ENCODE measurements around the gene ZNF789. TPM values are rescaled to one million over a fixed set of nuclear protein-coding genes. Genes with fewer than 3 reads are reported as not detected.

The ZNF789 gene
- total RNA-seq, 5 donors from 2014 or later (not counting 1 experiment from before 2014, with no cell fraction given) = 17.0 to 24.8 (median 19.7) TPM

DNA sequence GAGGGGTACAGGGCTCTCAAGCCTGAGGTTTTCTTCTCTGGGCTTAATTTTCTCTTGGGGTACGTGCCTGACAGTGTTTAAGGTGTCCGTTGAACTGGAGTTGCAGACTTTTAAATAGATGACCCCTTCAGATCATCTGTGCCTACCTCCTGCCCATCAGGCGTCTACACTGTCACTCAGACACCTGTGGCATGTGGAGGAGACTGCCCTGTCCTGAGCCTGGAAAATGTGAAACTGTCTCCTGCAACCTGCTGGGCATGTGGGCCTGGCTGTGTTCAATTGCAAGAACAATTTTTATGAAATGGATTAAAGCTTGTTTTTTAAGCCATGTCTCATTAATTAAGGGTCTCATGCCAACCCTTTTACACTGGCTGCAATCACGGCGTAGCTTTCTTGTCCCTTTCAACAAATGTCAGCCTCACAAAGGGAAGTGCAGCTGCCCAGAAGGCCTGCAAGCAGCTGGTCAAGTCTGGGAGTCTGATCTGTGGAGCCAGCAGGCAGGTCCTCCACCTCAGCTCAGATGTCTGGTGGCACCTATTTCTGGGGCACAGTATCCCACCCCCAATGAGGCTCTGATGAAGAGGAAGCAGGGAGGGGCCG is 15.5 kb upstream of the ZNF789 start:
- no peaks in the 10 kb centered on the region for H3K9me3 Mint-ChIP-seq
- 89% methylated on average over 4 of the region's 6 CpGs for WGBS (ENCODE audit: insufficient coverage)
- no peak for DNase-seq
- CTCF ChIA-PET = no interaction called here
- no peak overlapping the region for H3K27ac Mint-ChIP-seq
- no peaks in the 10 kb centered on the region for H3K27me3 Mint-ChIP-seq
- Histone ChIP-seq H3K4me1 (ENCODE audit: control insufficient read depth in 1 of 2, extremely low read depth in 1 of 2, insufficient read depth in 2 of 2, low read length in 2 of 2) (peaks cover 0 to 13% of the 10 kb centered on the region in 2 experiments), H3K27me3 (replicated peaks in 1 of 2; ENCODE audit: control insufficient read depth in 2 of 2, extremely low read depth in 1 of 2, insufficient read depth in 2 of 2, low read length in 1 of 2) (no peaks in the 10 kb centered on the region), H3K36me3 (ENCODE audit: control insufficient read depth in 2 of 2, extremely low read depth in 1 of 2, insufficient read depth in 1 of 2, low read length in 1 of 2) (peaks cover 37 to 72% of the 10 kb centered on the region in 2 donors), H3K4me3 (ENCODE audit: control insufficient read depth in 1 of 2, extremely low read depth in 1 of 2, low read length in 1 of 2) (no peak overlapping the region), H3K9me3 (no peaks in the 10 kb centered on the region), H3K27ac (ENCODE audit: low read length) (no peak overlapping the region)
- no peak for ATAC-seq (replicated peaks in 1 of 4)
- H3K36me3 Mint-ChIP-seq = peaks cover 25% of the 10 kb centered on the region
- H3K4me3 Mint-ChIP-seq = no peak overlapping the region
- H3K4me1 Mint-ChIP-seq = peaks cover 12 to 24% (median 21%) of the 10 kb centered on the region in 3 donors
- POLR2A ChIA-PET = no interaction called here

- DNase-seq (no peak), ATAC-seq (replicated peaks in 1 of 4) (no peak)
- ChIA-PET POLR2A (no interaction called here), CTCF (no interaction called here)
- Mint-ChIP-seq H3K9me3 (no peaks in the 10 kb centered on the region), H3K36me3 (peaks cover 28% of the 10 kb centered on the region), H3K4me3 (no peak overlapping the region), H3K27me3 (no peaks in the 10 kb centered on the region), H3K27ac (no peak overlapping the region), H3K4me1 (peaks cover 14 to 29% (median 25%) of the 10 kb centered on the region in 3 donors)
- Histone ChIP-seq H3K27me3 (replicated peaks in 1 of 2; ENCODE audit: control insufficient read depth in 2 of 2, extremely low read depth in 1 of 2, insufficient read depth in 2 of 2, low read length in 1 of 2) (no peaks in the 10 kb centered on the region), H3K36me3 (ENCODE audit: control insufficient read depth in 2 of 2, extremely low read depth in 1 of 2, insufficient read depth in 1 of 2, low read length in 1 of 2) (peaks cover 32 to 68% of the 10 kb centered on the region in 2 donors), H3K27ac (ENCODE audit: low read length) (no peak overlapping the region), H3K9me3 (no peaks in the 10 kb centered on the region), H3K4me1 (ENCODE audit: control insufficient read depth in 1 of 2, extremely low read depth in 1 of 2, insufficient read depth in 2 of 2, low read length in 2 of 2) (peaks cover 0 to 16% of the 10 kb centered on the region in 2 experiments), H3K4me3 (ENCODE audit: control insufficient read depth in 1 of 2, extremely low read depth in 1 of 2, low read length in 1 of 2) (no peak overlapping the region)
- WGBS (ENCODE audit: insufficient coverage) = 95% methylated on average over 20 of the region's 26 CpGs
Measured at GRCh38 chr7:99457650-99458493, 14.8 kb upstream of the ZNF789 start.

DNA sequence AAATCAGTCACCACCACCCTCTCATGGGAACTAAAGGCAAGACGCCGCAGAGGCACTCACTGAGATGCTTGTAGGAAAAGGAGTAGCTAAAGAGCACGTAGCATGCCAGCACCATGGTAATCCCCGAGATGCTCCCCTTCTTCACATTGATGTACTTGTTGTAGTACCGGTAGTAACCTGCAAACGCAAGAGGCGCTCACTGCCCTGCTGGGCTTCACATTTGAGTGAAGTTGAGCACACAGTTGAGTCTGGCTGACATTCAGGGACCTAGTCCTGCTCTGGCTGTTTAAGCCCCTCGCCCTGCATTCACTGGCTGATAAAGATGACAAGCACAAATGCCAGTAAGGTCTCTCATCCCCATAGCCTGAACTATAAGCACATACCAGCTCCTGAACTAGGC is 13.6 kb upstream of the ZNF789 start:
- DNase-seq = peak in 13 of 35 experiments; percentile 8 to 39 (median 18)
- no peak overlapping the region for H3K4me3 Mint-ChIP-seq
- no peaks in the 10 kb centered on the region for H3K9me3 Mint-ChIP-seq
- WGBS (ENCODE audit: insufficient coverage) = 86% methylated on average over 5 of the region's 8 CpGs
- H3K27ac Mint-ChIP-seq = no peak overlapping the region
- H3K27me3 Mint-ChIP-seq = no peaks in the 10 kb centered on the region
- H3K4me3 ChIP-seq (ENCODE audit: control insufficient read depth in 1 of 2, extremely low read depth in 1 of 2, low read length in 1 of 2) = no peak overlapping the region
- peaks cover 21 to 37% (median 32%) of the 10 kb centered on the region in 3 donors for H3K4me1 Mint-ChIP-seq
- H3K36me3 ChIP-seq (ENCODE audit: control insufficient read depth in 2 of 2, extremely low read depth in 1 of 2, insufficient read depth in 1 of 2, low read length in 1 of 2) = peaks cover 21 to 64% of the 10 kb centered on the region in 2 donors
- H3K9me3 ChIP-seq = no peaks in the 10 kb centered on the region
- H3K4me1 ChIP-seq (ENCODE audit: control insufficient read depth in 1 of 2, extremely low read depth in 1 of 2, insufficient read depth in 2 of 2, low read length in 2 of 2) = peaks cover 0 to 27% of the 10 kb centered on the region in 2 experiments
- peaks cover 29% of the 10 kb centered on the region for H3K36me3 Mint-ChIP-seq
- CTCF ChIA-PET = interaction anchor here in 1 of 2 donors (0.5 to 0.6 kb wide), 2 partner anchors 46 to 667 kb away, joined by 3 to 4 read pairs; partner anchors contain the start of gene MBLAC1
- H3K27ac ChIP-seq (ENCODE audit: low read length) = no peak overlapping the region
- POLR2A ChIA-PET = no interaction called here
- no peaks in the 10 kb centered on the region for H3K27me3 ChIP-seq (replicated peaks in 1 of 2; ENCODE audit: control insufficient read depth in 2 of 2, extremely low read depth in 1 of 2, insufficient read depth in 2 of 2, low read length in 1 of 2)
- ATAC-seq (replicated peaks in 1 of 4) = peak in 2 of 4 experiments; percentile 41 to 42

- 100% methylated on average over 4 of the region's 11 CpGs for WGBS (ENCODE audit: insufficient coverage)
- Histone ChIP-seq H3K4me1 (ENCODE audit: control insufficient read depth in 1 of 2, extremely low read depth in 1 of 2, insufficient read depth in 2 of 2, low read length in 2 of 2) (peaks cover 7 to 42% of the 10 kb centered on the region in 2 experiments), H3K36me3 (ENCODE audit: control insufficient read depth in 2 of 2, extremely low read depth in 1 of 2, insufficient read depth in 1 of 2, low read length in 1 of 2) (peaks cover 11 to 49% of the 10 kb centered on the region in 2 donors), H3K9me3 (no peaks in the 10 kb centered on the region), H3K4me3 (ENCODE audit: control insufficient read depth in 1 of 2, extremely low read depth in 1 of 2, low read length in 1 of 2) (no peak overlapping the region), H3K27me3 (replicated peaks in 1 of 2; ENCODE audit: control insufficient read depth in 2 of 2, extremely low read depth in 1 of 2, insufficient read depth in 2 of 2, low read length in 1 of 2) (no peaks in the 10 kb centered on the region), H3K27ac (ENCODE audit: low read length) (no peak overlapping the region)
- Mint-ChIP-seq H3K27ac (peak overlapping the region in 1 of 2 donors; percentile 48), H3K27me3 (no peaks in the 10 kb centered on the region), H3K9me3 (no peaks in the 10 kb centered on the region), H3K36me3 (peaks cover 28% of the 10 kb centered on the region), H3K4me3 (no peak overlapping the region), H3K4me1 (peaks cover 36 to 49% (median 46%) of the 10 kb centered on the region in 3 donors)
- CTCF ChIA-PET = interaction anchor here in 1 of 2 donors (0.6 kb wide), 2 partner anchors 22 to 133 kb away, joined by 3 read pairs; no protein-coding TSS in a partner anchor
- ATAC-seq (replicated peaks in 1 of 4) (no peak), DNase-seq (no peak)
- POLR2A ChIA-PET = interaction anchor here in 1 of 2 donors (0.6 kb wide), 1 partner anchor 93 kb away, joined by 8 read pairs; no protein-coding TSS in a partner anchor
Measured at GRCh38 chr7:99460651-99461050, 12.0 kb upstream of the ZNF789 start.

- Mint-ChIP-seq H3K27me3 (no peaks in the 10 kb centered on the region), H3K9me3 (no peaks in the 10 kb centered on the region), H3K4me1 (peaks cover 42 to 52% (median 51%) of the 10 kb centered on the region in 3 donors), H3K4me3 (no peak overlapping the region), H3K36me3 (peaks cover 28% of the 10 kb centered on the region), H3K27ac (no peak overlapping the region)
- DNase-seq (no peak), ATAC-seq (replicated peaks in 1 of 4) (no peak)
- Histone ChIP-seq H3K27me3 (replicated peaks in 1 of 2; ENCODE audit: control insufficient read depth in 2 of 2, extremely low read depth in 1 of 2, insufficient read depth in 2 of 2, low read length in 1 of 2) (no peaks in the 10 kb centered on the region), H3K4me3 (ENCODE audit: control insufficient read depth in 1 of 2, extremely low read depth in 1 of 2, low read length in 1 of 2) (no peak overlapping the region), H3K9me3 (no peaks in the 10 kb centered on the region), H3K36me3 (ENCODE audit: control insufficient read depth in 2 of 2, extremely low read depth in 1 of 2, insufficient read depth in 1 of 2, low read length in 1 of 2) (peaks cover 11 to 44% of the 10 kb centered on the region in 2 donors), H3K27ac (ENCODE audit: low read length) (no peak overlapping the region), H3K4me1 (ENCODE audit: control insufficient read depth in 1 of 2, extremely low read depth in 1 of 2, insufficient read depth in 2 of 2, low read length in 2 of 2) (peaks cover 10 to 46% of the 10 kb centered on the region in 2 experiments)
- ChIA-PET CTCF (interaction anchor here in 1 of 2 donors (0.6 to 1.0 kb wide), 3 partner anchors 11 to 134 kb away, joined by 3 read pairs; no protein-coding TSS in a partner anchor), POLR2A (no interaction called here)
- WGBS (ENCODE audit: insufficient coverage) = 95% methylated on average over 2 of the region's 2 CpGs
Measured at GRCh38 chr7:99461221-99461620, 11.5 kb upstream of the ZNF789 start.

DNA sequence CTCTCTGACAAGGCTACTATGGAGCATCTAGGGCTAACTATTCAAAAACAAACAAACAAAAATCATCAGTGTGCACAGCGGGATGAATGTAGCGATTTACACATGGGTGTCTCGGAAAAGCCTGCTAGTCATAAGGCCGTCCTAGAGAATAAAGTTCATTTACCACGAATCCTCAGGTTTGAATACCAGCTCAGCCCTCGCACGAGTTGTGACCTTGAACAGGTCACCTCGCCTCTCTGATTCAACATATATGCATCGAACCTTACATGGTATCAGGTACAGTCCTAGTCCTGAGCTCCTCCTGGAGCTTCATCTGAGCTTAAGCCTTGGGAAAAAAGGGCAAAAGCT is 7.3 kb upstream of the ZNF789 start:
- no peaks in the 10 kb centered on the region for H3K27me3 ChIP-seq (replicated peaks in 1 of 2; ENCODE audit: control insufficient read depth in 2 of 2, extremely low read depth in 1 of 2, insufficient read depth in 2 of 2, low read length in 1 of 2)
- WGBS (ENCODE audit: insufficient coverage) = 8% methylated on average over 8 of the region's 9 CpGs
- peak overlapping the region; percentile 90 to 95 for H3K27ac Mint-ChIP-seq

More for the DNA sequence above, 7.3 kb upstream of the ZNF789 start:
- ChIA-PET POLR2A (interaction anchor here in 1 of 2 donors (0.8 kb wide), 1 partner anchor 59 kb away, joined by 3 read pairs; no protein-coding TSS in a partner anchor), CTCF (interaction anchor here in 1 of 2 donors (1.5 kb wide), 1 partner anchor 39 kb away, joined by 5 read pairs; the partner anchor contains the start of gene ZKSCAN5)
- Mint-ChIP-seq H3K4me3 (peak overlapping the region; percentile 88 to 95 (median 94)), H3K4me1 (peaks cover 36 to 44% (median 39%) of the 10 kb centered on the region in 3 donors), H3K27me3 (peaks cover 0 to 4% of the 10 kb centered on the region in 2 donors), H3K36me3 (peaks cover 14% of the 10 kb centered on the region), H3K9me3 (no peaks in the 10 kb centered on the region)
- DNase-seq (no peak), ATAC-seq (replicated peaks in 1 of 4) (peak in 2 of 4 experiments; percentile 2 to 3)
- peak overlapping the region; percentile 66 for H3K27ac ChIP-seq (ENCODE audit: low read length)
- H3K9me3 ChIP-seq = no peaks in the 10 kb centered on the region
- peaks cover 10 to 50% of the 10 kb centered on the region in 2 experiments for H3K4me1 ChIP-seq (ENCODE audit: control insufficient read depth in 1 of 2, extremely low read depth in 1 of 2, insufficient read depth in 2 of 2, low read length in 2 of 2)
- H3K4me3 ChIP-seq (ENCODE audit: control insufficient read depth in 1 of 2, extremely low read depth in 1 of 2, low read length in 1 of 2) = peak overlapping the region; percentile 77 to 95
- peaks cover 6 to 10% of the 10 kb centered on the region in 2 donors for H3K36me3 ChIP-seq (ENCODE audit: control insufficient read depth in 2 of 2, extremely low read depth in 1 of 2, insufficient read depth in 1 of 2, low read length in 1 of 2)

Measured in T-cell (primary cell).